Natural killer cell (primary cell): Measurements from ENCODE around the gene FAM228B. TPM values are rescaled to one million over a fixed set of nuclear protein-coding genes. Genes with fewer than 3 reads are reported as not detected.

ENCODE experiments used
- ATAC-seq, 3 donors: fragments of 150-1000 bp in 2 of 3; fragments of 200-7000 bp in 1 of 3; cut with Tn5 transposase; 1 replicate in 1 of 3; 2 replicates in 2 of 3; pipeline ENCODE4 v1.10.0; 2021; ENCODE audit warnings: mild to moderate bottlenecking in 2 of 3, moderate library complexity in 2 of 3
- DNase-seq, 2 donors: peaks; one replicate each; pipeline versions ENCODE4 v3.0.0 to v3.0.0-alpha.2; 2013 to 2021; ENCODE audit warnings: mixed read lengths in 1 of 2
- H3K27ac ChIP-seq: one replicate; pipeline ENCODE4 v1.5.1; 2013; ENCODE audit warnings: mild to moderate bottlenecking, low read length
- H3K27me3 ChIP-seq: one replicate; pipeline ENCODE4 v1.6.1; 2013; ENCODE audit warnings: low read length; ENCODE audit not compliant: control insufficient read depth, insufficient read depth
- H3K36me3 ChIP-seq: one replicate; pipeline ENCODE4 v1.6.1; 2013; ENCODE audit warnings: low read length; ENCODE audit not compliant: control insufficient read depth, insufficient read depth
- H3K4me1 ChIP-seq: one replicate; pipeline ENCODE4 v1.6.1; 2013; ENCODE audit warnings: low read length; ENCODE audit not compliant: control insufficient read depth, insufficient read depth
- H3K4me3 ChIP-seq: one replicate; pipeline ENCODE4 v1.5.1; 2013; ENCODE audit warnings: low read length
- H3K9me3 ChIP-seq: one replicate; pipeline ENCODE4 v1.6.1; 2013; ENCODE audit warnings: low read length; ENCODE audit not compliant: control insufficient read depth, insufficient read depth
- H3K27ac Mint-ChIP-seq, 2 donors: one replicate each; pipeline ENCODE4 v1.8.0; 2022; ENCODE audit warnings: mild to moderate bottlenecking in 2 of 2, mixed read lengths in 2 of 2, moderate library complexity in 1 of 2
- H3K27me3 Mint-ChIP-seq, 2 donors: one replicate each; pipeline ENCODE4 v1.8.0; 2022; ENCODE audit warnings: low read depth in 2 of 2, mixed read lengths in 2 of 2
- H3K36me3 Mint-ChIP-seq: one replicate; pipeline ENCODE4 v1.8.0; 2022; ENCODE audit warnings: mixed read lengths
- H3K4me1 Mint-ChIP-seq, 2 donors: one replicate each; pipeline ENCODE4 v1.8.0; 2022; ENCODE audit warnings: mixed read lengths in 2 of 2
- H3K4me3 Mint-ChIP-seq: one replicate; pipeline ENCODE4 v1.8.0; 2022; ENCODE audit warnings: mild to moderate bottlenecking, moderate library complexity, mixed read lengths
- H3K9me3 Mint-ChIP-seq, 2 donors: one replicate each; pipeline ENCODE4 v1.8.0; 2022; ENCODE audit warnings: mixed read lengths in 2 of 2
- CTCF ChIP-seq: fragments of 200-600 bp; IDR thresholded peaks from one replicate; pipeline ENCODE4 v1.8.0; 2022; ENCODE audit warnings: antibody characterized with exemption
- WGBS: methylation state at CpG from one replicate; pipeline ENCODE4 v1.1.7; 2013; ENCODE audit warnings: missing lambda C conversion rate; ENCODE audit not compliant: insufficient coverage; 5-methylcytosine and 5-hydroxymethylcytosine counted together
- intact Hi-C: fragments of 100-400 bp; cut with micrococcal nuclease; formaldehyde crosslinking; loops from one replicate; pipeline ENCODE4 v1.14.2; 2022
- total RNA-seq, 4 donors: library from RNA; stranded (reverse); fragments of 120-200 nt in 1 of 4; gene quantifications; one replicate each; pipeline versions ENCODE4 v1.2.3 to v1.2.4, GENCODE V29; 2013 to 2022

FAM228B gene
- total RNA-seq, 3 donors from 2014 or later (not counting 1 experiment from before 2014, with no cell fraction given) = 31.4 to 35.9 (median 31.5) TPM

- peaks cover 2 to 3% of the 10 kb centered on the region in 2 donors for H3K9me3 Mint-ChIP-seq
- Histone ChIP-seq H3K4me3 (no peak overlapping the region), H3K27me3 (no peaks in the 10 kb centered on the region), H3K27ac (no peak overlapping the region), H3K36me3 (no peaks in the 10 kb centered on the region), H3K9me3 (no peaks in the 10 kb centered on the region), H3K4me1 (no peaks in the 10 kb centered on the region)
- no peak for ATAC-seq
- peaks cover 2% of the 10 kb centered on the region for H3K36me3 Mint-ChIP-seq
- WGBS = 91% methylated on average over 7 of the region's 7 CpGs
- no peaks in the 10 kb centered on the region for H3K4me1 Mint-ChIP-seq
- no peak for TF ChIP-seq CTCF
- no peak for DNase-seq
- no peak overlapping the region for H3K27ac Mint-ChIP-seq
- intact Hi-C loops = no loop called here
- no peak overlapping the region for H3K4me3 Mint-ChIP-seq
- no peaks in the 10 kb centered on the region for H3K27me3 Mint-ChIP-seq
Observed at GRCh38 chr2:24110660-24111303, 12.5 kb upstream of the FAM228B start.

DNA sequence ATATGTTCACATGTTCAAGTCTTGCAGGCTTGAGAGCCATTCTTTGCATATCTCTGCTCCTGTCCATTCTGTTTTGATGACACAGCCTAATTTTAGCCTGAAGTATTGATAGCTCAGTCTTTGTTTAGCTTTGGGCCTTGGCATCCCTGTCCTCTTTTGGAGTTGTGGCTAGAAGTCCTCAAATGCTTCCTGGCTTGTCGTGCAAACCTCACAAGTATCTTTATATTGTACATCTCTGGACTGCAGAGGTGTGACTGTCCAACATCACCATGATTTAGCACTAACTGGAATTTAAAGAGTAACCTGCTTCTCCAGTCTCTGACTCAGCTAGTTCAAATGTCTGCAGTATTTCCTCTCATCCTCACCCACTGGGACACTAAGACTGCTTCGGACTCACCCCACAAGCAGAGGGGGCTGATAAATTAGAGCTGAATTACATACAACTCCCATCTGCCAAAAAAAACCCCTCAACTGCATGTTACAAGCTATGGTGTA, 11.8 kb upstream of the FAM228B start:
- Histone ChIP-seq H3K4me1 (no peaks in the 10 kb centered on the region), H3K27ac (no peak overlapping the region), H3K4me3 (no peak overlapping the region), H3K27me3 (no peaks in the 10 kb centered on the region), H3K36me3 (no peaks in the 10 kb centered on the region), H3K9me3 (no peaks in the 10 kb centered on the region)
- no peak for TF ChIP-seq CTCF
- ATAC-seq (no peak), DNase-seq (no peak)
- H3K36me3 Mint-ChIP-seq = no peaks in the 10 kb centered on the region
- no peak overlapping the region for H3K27ac Mint-ChIP-seq
- H3K27me3 Mint-ChIP-seq = no peaks in the 10 kb centered on the region
- peaks cover 2 to 3% of the 10 kb centered on the region in 2 donors for H3K9me3 Mint-ChIP-seq
- H3K4me3 Mint-ChIP-seq = no peak overlapping the region
- intact Hi-C loops = no loop called here
- WGBS = 94% methylated on average over 2 of the region's 2 CpGs
- H3K4me1 Mint-ChIP-seq = no peaks in the 10 kb centered on the region

GRCh38 chr2:24115057-24115456, 8.2 kb upstream of the FAM228B start:
- no peak overlapping the region for H3K4me3 ChIP-seq
- H3K27ac ChIP-seq = no peak overlapping the region
- Mint-ChIP-seq H3K27me3 (no peaks in the 10 kb centered on the region), H3K4me1 (no peaks in the 10 kb centered on the region), H3K36me3 (no peaks in the 10 kb centered on the region), H3K27ac (no peak overlapping the region), H3K4me3 (no peak overlapping the region), H3K9me3 (no peaks in the 10 kb centered on the region)
- H3K36me3 ChIP-seq = no peaks in the 10 kb centered on the region
- no peaks in the 10 kb centered on the region for H3K4me1 ChIP-seq
- H3K27me3 ChIP-seq = no peaks in the 10 kb centered on the region
- intact Hi-C loops = no loop called here
- H3K9me3 ChIP-seq = no peaks in the 10 kb centered on the region
- DNase-seq (no peak), ATAC-seq (no peak)
- no CpG with 5 or more reads among the region's 2 CpGs for WGBS
- TF ChIP-seq CTCF = no peak

GRCh38 chr2:24117902-24118301, 5.4 kb upstream of the FAM228B start:
- ATAC-seq = no peak
- Mint-ChIP-seq H3K36me3 (no peaks in the 10 kb centered on the region), H3K27me3 (no peaks in the 10 kb centered on the region), H3K27ac (no peak overlapping the region), H3K4me3 (no peak overlapping the region), H3K9me3 (no peaks in the 10 kb centered on the region), H3K4me1 (peaks cover 6 to 7% of the 10 kb centered on the region in 2 donors)
- WGBS = 100% methylated on average over 1 of the region's 1 CpG
- H3K4me3 ChIP-seq = no peak overlapping the region
- no peak for DNase-seq
- no peaks in the 10 kb centered on the region for H3K27me3 ChIP-seq
- H3K36me3 ChIP-seq = no peaks in the 10 kb centered on the region
- no peak overlapping the region for H3K27ac ChIP-seq
- H3K9me3 ChIP-seq = no peaks in the 10 kb centered on the region
- peaks cover 3% of the 10 kb centered on the region for H3K4me1 ChIP-seq
- TF ChIP-seq CTCF = no peak
- intact Hi-C loops = no loop called here
